NCI-H82 (cell line): Measurements from ENCODE around the gene CFAP54.
"Not testable (repeated sequence)": the region's sequence is repeated elsewhere in the genome, so short reads cannot be mapped to it uniquely, and the experiment has no call there.

Experiments
- DNase-seq: peaks from one replicate; lab custom pipeline; 2025; lab: John Stamatoyannopoulos, UW

The CFAP54 gene

DNA sequence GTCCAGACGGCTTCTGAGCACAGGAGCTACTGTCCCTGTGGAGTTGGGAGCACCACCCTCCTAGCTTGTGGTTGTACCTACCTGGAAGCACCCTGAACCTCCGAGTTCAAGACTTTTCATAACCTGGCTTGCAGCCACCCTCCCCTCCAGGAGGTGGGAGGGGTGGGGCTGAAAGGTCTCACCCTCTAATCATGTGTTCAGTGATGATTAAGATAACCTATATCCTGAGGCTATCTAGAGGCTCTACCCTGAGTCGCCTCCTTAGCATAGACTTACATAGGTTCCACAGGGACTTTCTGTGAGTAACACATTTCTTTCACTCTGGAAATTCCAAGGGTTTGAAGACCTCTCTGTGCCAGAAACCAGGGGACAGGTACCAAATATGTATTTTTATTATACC, 146.5 kb downstream of the CFAP54 start:
- no peak for DNase-seq

DNA sequence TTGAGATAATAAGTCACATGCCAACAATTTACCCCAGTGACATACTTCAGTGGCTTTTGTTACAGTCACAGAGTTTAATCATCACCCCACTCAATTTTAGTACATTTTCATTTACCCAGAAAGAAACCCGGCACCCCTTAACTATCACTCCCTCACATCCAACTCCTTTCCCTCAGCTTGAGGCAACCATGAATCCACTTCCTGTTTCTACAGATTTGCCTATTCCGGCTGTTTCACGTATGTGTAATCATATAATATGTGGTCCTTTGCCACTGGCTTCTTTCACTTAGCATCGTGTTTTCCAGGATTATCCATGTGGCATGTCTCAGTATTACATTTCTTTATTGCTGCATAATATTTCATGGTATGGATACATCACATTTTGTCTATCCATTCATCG, 147.5 kb downstream of the CFAP54 start:
- no peak for DNase-seq

DNA sequence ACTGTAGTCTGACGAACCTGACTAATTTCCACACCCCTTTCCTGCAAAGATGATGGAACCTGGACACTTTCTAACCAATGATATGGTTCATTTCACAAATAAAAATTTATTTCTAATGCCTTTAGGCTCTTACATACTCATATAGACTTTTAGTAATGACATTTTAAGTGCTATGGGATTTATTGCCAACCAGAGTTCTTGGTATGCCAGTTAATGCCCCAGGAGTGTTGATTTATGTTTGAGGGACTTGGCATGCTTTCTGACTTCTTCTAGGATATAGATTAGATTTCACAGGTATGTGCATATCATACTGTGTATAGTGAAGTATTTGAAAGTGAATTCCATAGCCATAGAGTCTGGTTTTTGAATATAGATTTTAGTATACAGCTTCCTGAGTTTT, 159.5 kb downstream of the CFAP54 start:
- no peak for DNase-seq

DNA sequence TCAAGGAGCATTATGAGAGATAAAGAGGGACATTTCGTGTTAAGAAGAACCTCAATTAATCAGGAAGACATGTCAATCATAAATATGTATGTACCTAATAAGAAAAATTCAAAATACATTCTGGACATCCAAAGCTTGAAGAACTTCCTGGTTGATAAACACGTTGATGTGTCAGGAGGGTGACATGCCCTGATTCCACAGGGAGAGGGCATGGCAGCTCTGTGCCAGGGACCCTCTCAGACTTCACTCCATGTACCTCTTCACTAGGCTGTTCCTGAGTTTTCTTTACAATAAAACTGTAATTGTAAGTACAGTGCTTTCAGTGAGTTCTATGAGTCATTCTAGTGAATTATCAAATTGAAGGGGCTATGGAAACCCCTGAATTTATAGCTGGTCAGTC, 163.5 kb downstream of the CFAP54 start:
- no peak for DNase-seq

DNA sequence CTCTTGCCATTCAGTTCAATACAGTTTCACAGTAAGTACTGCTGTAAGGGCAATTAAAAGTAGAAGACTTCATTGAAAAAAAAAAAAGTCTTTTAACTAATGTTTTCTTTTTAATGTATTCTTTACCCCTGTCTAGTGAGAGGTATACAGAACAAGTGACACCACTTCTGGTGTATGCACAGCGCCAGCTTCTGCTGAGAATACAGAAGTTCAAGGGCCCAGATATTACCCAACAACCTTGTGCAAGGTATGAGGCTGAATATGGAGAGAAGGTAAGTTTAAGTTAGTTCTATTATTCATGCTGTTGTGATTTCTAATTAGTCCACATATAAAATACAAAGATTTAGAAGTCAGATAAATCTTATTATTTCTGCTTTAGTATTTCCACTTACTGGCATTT, 168.7 kb downstream of the CFAP54 start:
- DNase-seq = no peak

DNA sequence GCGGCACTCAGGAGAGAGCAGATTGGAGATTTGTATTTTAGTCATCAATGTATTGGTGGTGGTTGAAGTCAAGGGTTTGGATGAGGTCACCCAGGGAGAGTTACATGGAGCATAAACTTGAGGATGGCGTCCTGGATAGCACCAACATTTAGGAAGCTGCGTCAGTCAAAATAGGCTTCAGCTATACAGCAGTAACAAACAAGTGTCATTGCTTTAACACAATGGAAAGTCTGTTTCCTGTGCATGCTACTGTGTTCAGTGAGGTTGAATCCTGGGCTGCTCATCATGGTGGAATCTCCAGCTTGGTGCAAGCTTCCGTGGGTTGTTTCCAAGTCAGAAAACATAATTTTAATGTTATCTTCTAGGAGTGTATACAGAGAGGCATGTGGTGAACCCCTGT, 180.4 kb downstream of the CFAP54 start:
- DNase-seq = no peak

DNA sequence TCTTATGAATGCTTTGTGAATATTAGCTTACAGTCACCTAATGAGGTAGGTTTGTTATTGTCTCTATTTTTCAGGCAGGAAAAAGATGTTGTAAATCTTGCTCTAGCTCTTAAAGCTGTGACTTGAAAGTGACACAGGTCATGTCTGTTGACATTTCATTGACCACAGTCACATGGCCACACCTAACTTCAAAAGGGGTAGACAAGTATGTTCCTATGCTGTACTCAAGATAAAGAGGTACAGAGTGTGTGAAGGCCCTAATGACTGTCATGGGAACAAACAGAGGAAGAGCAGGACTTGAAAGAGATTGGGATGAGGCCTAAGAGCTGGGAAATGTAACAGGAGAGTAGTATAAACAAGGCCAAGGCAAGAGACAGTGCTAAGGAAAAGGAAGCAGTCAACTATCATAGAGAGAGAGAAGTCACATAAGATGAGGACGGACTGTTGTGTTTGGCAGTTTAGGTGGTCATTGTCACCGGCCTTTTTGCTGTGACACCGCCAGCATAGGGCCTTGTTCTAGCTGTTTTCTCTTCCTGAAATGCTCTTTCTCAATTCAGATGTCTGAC, 181.0 kb downstream of the CFAP54 start:
- DNase-seq = no peak

DNA sequence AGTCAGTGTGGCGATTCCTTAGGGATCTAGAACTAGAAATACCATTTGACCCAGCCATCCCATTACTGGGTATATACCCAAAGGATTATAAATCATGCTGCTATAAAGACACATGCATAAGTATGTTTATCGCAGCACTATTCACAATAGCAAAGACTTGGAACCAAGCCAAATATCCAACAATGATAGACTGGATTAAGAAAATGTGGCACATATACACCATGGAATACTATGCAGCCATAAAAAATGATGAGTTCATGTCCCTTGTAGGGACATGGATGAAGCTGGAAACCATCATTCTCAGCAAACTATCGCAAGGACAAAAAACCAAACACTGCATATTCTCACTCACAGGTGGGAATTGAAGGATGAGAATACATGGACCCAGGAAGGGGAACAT, 186.1 kb downstream of the CFAP54 start:
- not testable (repeated sequence) for DNase-seq

DNA sequence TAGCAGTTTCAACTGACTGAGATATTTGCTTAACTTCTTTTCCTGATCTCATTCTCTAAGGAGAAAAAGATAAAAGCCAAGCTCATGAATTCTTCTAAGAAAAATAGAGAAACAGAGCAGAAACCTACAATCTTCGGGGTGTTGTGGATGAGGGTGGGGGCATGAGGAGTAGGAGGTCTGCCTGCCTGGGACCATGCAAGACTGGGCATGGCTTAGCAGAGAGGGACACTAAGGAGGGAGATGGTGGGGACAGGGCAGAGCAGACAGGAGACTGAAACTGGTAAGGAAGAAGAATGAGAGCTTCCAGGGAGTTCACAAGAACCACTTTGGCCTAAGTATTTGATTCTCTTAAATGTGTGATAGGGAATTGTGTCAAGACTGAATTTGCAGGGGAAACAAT, 188.0 kb downstream of the CFAP54 start:
- DNase-seq = no peak

DNA sequence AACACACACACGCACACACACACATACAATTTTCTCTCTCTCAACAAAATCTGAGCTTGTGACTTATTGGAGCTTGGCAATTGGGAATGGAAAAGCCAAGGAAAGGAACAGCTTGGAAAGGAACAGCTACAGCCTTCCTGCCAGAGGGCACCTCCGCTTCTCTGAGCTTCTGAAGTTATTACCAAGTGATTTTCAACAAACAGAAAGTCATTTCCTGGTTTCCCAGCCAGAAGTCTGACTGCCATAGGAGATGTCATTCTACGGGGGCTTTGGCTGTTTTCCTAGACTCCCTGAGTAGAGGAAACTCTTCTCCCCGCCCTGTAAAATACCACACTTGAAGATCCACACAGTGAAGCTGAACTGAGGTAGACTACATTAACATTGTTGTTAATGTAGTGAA, 198.3 kb downstream of the CFAP54 start:
- no peak for DNase-seq

DNA sequence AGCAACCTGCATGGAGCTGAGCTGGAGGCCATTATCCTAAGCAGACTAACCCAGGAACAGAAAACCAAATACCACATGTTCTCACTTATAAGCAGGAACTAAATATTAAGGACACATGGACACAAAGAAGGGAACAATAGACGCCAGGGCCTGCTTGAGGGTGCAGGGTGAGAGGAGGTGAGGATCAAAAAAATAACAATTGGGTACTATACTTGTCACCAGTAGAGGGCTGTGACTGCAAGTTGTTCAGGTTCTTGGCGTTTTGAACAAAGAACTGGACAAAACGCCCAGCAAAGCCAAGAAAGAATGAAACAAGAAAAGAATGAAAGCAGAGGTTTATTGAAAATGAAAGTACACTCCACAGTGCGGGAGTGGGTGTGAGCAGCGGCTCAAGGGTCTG, 209.1 kb downstream of the CFAP54 start:
- no peak for DNase-seq

DNA sequence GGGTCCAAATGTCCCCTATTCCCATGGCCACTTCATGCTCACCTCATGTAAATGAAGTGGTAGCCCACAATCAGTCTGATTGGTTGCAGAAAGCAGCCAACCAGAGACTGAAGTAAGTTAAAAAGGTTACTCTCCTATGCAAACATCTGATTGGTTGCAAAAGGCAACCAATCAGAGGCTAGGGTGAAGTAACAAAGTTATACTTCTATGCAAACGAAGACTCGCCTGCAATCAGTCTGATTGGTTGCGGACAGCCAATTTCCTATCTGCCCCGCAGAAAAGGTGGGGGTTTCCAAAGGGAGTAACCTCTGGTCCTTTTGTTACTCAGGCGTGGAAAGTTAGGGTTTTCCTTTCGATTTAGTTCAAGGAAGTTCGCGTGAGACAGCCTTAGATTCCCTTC, 209.6 kb downstream of the CFAP54 start:
- DNase-seq = no peak

DNA sequence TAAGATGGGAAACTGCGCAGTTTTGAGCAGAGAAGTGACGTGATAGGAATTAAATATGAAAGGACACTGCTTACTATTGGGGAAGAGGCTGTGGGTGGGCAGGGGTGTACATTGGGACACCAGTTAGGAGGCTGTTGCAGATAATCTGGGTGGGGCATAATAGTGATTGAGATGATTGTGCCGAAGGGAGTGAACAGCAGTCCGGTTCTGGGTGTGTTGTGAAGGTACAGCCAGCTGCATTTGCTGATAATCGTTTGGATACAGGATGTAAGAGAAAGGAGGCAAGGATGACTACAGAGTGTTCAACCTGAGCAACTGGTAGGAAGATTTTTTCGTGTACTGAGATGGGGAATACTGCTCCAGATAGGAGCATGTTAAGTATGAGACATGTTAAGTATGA, 212.5 kb downstream of the CFAP54 start:
- DNase-seq = no peak

DNA sequence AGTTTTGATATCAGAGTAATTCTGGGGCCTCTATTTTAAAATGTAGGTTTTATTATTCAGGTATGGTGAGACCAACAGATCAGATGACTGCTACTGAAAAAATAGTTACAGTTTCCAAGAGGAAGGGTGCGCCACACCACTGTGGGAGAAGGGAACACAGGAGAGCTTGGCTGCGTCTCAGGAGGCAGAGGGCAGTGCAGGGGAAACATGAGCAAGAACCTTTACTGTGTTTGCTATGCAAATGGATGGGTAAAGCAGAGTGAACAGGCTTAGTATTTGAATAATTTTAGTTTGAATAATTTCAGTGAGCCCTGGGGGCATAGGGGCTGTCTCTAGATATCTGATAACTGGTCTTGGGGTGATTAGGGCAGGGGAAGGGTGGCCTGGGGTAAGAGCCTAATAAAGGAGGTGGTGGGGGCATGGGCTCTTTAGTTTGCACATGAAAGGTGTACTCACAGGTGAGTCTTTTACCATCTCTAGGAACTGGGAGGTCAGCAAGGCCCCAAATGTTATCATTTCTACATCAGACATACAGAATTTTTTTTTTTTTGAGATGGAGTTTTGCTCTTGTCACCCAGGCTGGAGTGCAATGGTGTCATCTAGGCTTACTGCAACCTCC, 220.9 kb downstream of the CFAP54 start:
- no peak for DNase-seq

DNA sequence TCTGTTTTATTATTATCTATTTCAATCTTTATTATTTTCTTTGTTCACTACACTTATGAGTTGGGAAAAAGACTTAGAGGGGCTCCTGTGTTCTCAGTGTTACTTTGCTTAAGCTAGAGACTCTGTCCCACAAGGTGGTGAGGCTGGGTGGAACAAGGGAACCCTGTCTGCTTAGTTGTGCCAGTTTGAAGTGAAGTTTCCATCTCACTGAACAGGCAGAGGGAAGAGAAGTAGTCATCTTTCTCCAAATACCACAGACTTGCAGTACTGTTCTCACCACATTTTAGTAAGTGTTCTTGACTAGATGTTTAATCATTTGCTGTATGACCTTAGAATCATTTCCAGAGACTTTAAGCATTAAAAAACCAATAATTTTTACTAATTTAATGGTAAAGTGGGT, 222.0 kb downstream of the CFAP54 start:
- DNase-seq = no peak

DNA sequence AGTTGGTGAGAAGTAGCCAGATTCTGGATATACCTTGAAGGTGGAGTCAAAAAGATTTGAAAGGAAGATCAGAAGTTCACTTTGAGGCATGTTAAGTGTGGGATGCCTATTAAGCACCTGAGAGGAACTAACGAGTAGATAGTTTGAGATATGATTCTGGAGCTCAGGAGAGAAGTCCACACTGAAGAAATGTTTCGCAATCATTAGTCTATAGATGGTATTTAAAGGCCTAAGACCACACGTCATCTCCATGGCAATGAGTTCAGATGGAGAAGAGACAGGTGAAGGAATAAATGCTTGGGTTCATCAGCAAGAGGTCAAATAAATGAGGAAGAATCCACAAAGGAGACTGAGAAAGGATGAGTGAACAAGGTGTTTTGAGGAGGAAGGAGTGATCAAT, 224.8 kb downstream of the CFAP54 start:
- no peak for DNase-seq

DNA sequence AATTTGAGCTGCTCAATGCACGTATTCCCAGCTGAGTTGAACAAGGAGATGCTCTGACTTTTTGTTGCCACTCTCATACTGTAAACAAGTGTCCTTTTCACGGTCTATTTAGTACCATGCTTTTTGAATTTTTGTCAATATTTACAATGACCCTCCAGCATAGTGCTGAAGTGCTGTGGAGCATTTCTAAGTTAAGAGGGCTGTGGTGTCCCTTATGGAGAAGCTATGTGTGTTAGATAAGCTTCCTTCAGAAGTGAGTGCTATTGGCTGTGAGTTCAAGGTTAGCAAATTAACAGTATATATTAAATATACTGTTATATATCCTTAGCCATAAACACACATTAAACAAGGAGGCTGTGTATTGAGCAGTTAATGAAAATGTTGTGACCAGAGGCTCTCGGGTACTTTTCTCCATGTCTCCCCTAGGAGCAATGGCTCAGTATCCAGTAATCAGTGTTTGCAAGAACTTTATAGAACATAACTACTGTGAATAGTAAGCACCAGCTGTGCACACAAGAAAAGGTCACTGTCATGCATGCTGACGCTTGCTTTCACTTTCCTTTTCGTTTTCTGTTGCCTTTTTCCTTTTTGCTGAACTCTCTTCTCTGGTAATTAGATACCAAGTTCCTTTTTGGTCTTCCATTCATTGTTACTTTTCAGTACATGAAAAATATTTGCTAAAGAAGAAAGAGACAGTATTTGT, 230.4 kb downstream of the CFAP54 start:
- DNase-seq = no peak

DNA sequence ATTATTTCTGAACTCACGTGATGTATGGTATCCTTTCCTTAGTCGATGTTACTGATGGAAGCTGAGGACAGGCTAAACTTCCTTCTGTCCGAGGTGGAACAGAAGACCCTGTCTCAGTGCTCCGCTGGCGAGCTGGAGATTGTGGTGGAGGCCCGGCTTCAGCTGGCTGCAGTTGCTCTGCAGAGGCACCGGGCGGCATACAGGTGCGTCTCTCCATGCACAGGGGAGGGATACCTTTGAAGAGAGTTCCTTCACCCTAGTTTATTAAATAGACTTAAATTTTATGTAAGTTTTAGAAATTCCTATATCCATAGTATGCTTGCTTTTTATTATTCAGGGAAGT, 231.0 kb downstream of the CFAP54 start:
- DNase-seq = no peak

DNA sequence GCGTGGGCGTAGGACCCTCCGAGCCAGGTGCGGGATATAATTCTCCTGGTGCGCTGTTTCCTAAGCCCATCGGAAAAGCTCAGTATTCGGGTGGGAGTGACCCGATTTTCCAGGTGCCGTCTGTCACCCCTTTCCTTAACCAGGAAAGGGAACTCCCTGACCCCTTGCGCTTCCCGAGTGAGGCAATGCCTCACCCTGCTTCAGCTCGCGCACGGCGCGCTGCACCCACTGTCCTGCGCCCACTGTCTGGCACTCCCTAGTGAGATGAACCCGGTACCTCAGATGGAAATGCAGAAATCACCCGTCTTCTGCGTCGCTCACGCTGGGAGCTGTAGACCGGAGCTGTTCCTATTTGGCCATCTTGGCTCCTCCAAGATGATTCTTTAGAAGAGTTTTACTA, 240.1 kb downstream of the CFAP54 start:
- not testable (repeated sequence) for DNase-seq

DNA sequence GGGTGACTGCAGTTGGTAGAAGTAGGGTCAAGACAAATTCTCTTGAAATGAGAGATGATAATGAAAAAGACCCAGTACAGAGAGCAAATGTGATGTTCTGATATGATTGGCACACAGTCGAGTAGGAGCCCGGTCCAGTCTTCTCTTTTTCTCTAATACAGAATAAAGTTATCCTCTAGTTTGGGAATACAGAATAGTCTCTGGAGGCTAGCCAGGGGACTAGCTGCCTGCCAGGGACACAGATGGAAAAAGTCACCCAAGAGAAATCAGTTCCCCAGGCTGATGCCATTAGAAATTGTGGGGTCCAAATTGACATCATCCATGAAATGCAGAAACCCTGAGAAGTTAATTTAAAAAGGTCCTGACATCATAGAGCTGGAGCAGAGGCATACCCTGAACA, 240.5 kb downstream of the CFAP54 start:
- no peak for DNase-seq

DNA sequence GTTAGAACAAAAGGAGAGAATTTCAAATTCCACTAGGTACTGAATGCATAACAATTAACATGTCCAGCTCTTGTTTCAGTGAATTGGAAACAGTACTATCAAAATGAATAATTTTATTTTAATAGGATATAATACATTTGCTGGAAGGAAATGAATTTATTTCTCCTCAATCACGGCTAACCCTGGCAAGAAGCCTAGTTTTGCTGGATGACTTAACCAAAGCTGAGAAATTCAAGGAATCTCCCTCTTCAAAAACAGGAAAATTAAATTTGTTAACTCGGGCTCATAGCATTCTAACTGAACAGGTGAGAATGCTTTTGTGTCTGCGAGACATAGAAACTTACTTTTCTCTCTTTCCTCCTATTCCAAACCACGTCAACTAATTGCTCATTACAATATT, 254.2 kb downstream of the CFAP54 start:
- no peak for DNase-seq

DNA sequence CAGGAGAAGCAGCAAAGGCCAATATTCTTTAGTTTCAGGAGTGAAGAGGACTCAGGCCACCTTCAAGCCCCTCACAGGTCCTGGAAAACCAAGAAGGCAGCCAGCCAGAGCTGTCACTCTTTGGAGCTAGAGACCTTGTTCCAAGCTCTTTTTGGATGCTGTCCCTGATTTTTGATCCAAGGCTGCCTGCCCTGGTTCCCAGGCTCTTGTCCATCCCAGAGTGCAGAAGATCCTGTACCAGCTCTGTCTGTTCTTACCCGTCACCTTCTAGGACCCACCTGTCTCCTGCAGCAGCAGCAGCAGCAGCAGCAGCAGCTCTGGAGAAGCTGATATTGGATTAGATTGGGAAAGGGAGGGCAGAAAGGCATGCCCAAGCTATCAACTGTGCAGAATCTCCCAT, 260.6 kb downstream of the CFAP54 start:
- DNase-seq = peak; percentile 76

DNA sequence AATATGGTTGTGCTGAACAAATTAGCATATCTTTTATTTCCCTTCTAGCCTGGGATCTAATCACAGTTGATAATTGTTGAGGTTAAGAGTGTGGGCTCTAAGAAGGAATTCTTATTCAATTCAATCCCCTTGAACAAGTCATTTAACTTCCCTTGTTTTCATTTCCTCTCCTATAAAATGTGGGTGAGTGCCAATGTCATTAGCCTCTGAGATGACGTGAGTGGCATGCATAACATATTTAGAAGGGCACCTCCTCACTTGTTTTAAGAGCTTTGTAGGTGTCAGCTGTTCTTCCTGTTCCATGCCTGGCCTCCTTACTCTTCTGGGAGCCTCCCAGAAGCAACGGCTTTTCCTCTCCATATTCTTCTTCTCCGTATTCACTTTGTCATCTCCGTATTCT, 262.2 kb downstream of the CFAP54 start:
- no peak for DNase-seq

DNA sequence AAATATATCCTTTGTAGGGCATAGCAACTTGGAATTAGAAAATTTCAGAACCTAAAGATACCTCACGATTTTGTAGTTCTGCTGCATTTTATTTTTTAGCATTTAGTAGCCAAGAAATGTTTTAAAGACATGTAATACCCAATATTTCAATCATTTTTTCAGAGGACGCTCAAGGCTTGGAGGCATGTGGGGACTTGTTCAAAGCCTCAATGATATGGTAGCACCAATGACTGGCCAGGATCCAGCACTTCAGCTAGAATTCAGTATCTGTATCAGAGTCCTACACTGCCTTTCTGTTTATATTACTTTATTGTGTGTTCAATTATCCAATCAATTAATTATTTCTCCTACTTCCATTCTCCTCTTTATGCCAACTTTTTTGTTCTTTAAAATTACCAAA, 262.8 kb downstream of the CFAP54 start:
- DNase-seq = no peak
